Fibroblast of villous mesenchyme (primary cell): ENCODE measurements around the gene MRPS18A. TPM values are rescaled to one million over a fixed set of nuclear protein-coding genes. Genes with fewer than 3 reads are reported as not detected.
"Not testable (repeated sequence)": the region's sequence is repeated elsewhere in the genome, so short reads cannot be mapped to it uniquely, and the experiment has no call there.

ENCODE experiments used
- DNase-seq: peaks from one replicate; pipeline ENCODE4 v3.0.0-alpha.2; 2010; ENCODE audit warnings: low read depth
- H3K4me3 ChIP-seq: 2 replicates; pipeline ENCODE4 v1.5.1; 2011; ENCODE audit warnings: low read depth, mild to moderate bottlenecking, low read length
- CTCF ChIP-seq: IDR thresholded peaks from 2 replicates; pipeline ENCODE4 v1.5.1; 2012; ENCODE audit warnings: low read depth, mild to moderate bottlenecking, low read length; ENCODE audit not compliant: insufficient read depth
- total RNA-seq: library from RNA; depleted of rRNA; stranded (reverse); fragments of >200 nt; gene quantifications from 2 replicates; pipeline ENCODE4 v1.2.3, GENCODE V29; 2012

The MRPS18A gene
- total RNA-seq, 1 donor, result 26.8 TPM

GRCh38 chr6:43706788-43707187 lies 19.2 kb upstream of the MRPS18A start:
- peak; percentile 84 for DNase-seq
- no peak overlapping the region for H3K4me3 ChIP-seq
- no peak for TF ChIP-seq CTCF

- H3K4me3 ChIP-seq, result no peak overlapping the region
- TF ChIP-seq CTCF, result no peak
- peak; percentile 77 for DNase-seq
Measured at GRCh38 chr6:43705996-43706395, 18.4 kb upstream of the MRPS18A start.

GRCh38 chr6:43703512-43704429 lies 16.2 kb upstream of the MRPS18A start:
- H3K4me3 ChIP-seq, result no peak overlapping the region
- no peak for DNase-seq
- no peak for TF ChIP-seq CTCF

- TF ChIP-seq CTCF, result no peak
- H3K4me3 ChIP-seq, result no peak overlapping the region
- DNase-seq, result peak; percentile 98
Measured at GRCh38 chr6:43702534-43703440, 15.2 kb upstream of the MRPS18A start.

- H3K4me3 ChIP-seq, result no peak overlapping the region
- no peak for DNase-seq
- no peak for TF ChIP-seq CTCF
Measured at GRCh38 chr6:43702171-43702533, 14.6 kb upstream of the MRPS18A start.

GRCh38 chr6:43700939-43701560 lies 13.5 kb upstream of the MRPS18A start:
- not testable (repeated sequence) for DNase-seq, H3K4me3 ChIP-seq
